ENCODE data around the gene MCUB.
A peak's percentile ranks its signal among the peaks of the same experiment; 100 is the strongest.

Gene MCUB

GRCh38 chr4:109624536-109624935 lies 64.5 kb downstream of the MCUB start:
- Mint-ChIP-seq H3K9me3 (no peaks in the 10 kb centered on the region), H3K36me3 (ENCODE audit: low read depth) (no peaks in the 10 kb centered on the region), H3K27ac (no peak overlapping the region), H3K4me3 (no peak overlapping the region), H3K27me3 (ENCODE audit: low read depth, poor library complexity) (no peaks in the 10 kb centered on the region), H3K4me1 (no peaks in the 10 kb centered on the region)
- no peak for DNase-seq
- no peak for TF ChIP-seq CTCF (IDR thresholded peaks at IDR 0.05)

GRCh38 chr4:109627361-109627760 lies 67.3 kb downstream of the MCUB start:
- Mint-ChIP-seq H3K27ac (no peak overlapping the region), H3K4me1 (peaks cover 10% of the 10 kb centered on the region), H3K4me3 (no peak overlapping the region), H3K9me3 (no peaks in the 10 kb centered on the region), H3K27me3 (ENCODE audit: low read depth, poor library complexity) (no peaks in the 10 kb centered on the region), H3K36me3 (ENCODE audit: low read depth) (no peaks in the 10 kb centered on the region)
- no peak for DNase-seq
- TF ChIP-seq CTCF (IDR thresholded peaks at IDR 0.05) = no peak

- no peaks in the 10 kb centered on the region for H3K27me3 Mint-ChIP-seq (ENCODE audit: low read depth, poor library complexity)
- H3K4me3 Mint-ChIP-seq = no peak overlapping the region
- no peaks in the 10 kb centered on the region for H3K36me3 Mint-ChIP-seq (ENCODE audit: low read depth)
- no peak for TF ChIP-seq CTCF (IDR thresholded peaks at IDR 0.05)
- no peak overlapping the region for H3K27ac Mint-ChIP-seq
- DNase-seq = no peak
- peaks cover 10% of the 10 kb centered on the region for H3K4me1 Mint-ChIP-seq
- no peaks in the 10 kb centered on the region for H3K9me3 Mint-ChIP-seq
These were observed 69.7 kb downstream of the MCUB start for GRCh38 chr4:109629775-109630174.

GRCh38 chr4:109631532-109632108 lies 71.6 kb downstream of the MCUB start:
- DNase-seq = peak; percentile 12

GRCh38 chr4:109640644-109641043 lies 80.6 kb downstream of the MCUB start:
- no peak for DNase-seq
- no peak for TF ChIP-seq CTCF (IDR thresholded peaks at IDR 0.05)
- Mint-ChIP-seq H3K4me3 (no peak overlapping the region), H3K36me3 (ENCODE audit: low read depth) (peaks cover 8% of the 10 kb centered on the region), H3K27me3 (ENCODE audit: low read depth, poor library complexity) (peaks cover 4% of the 10 kb centered on the region), H3K9me3 (peaks cover 33% of the 10 kb centered on the region), H3K4me1 (no peaks in the 10 kb centered on the region), H3K27ac (no peak overlapping the region)

More at GRCh38 chr4:109631532-109632108, 71.6 kb downstream of the MCUB start:
- H3K4me3 Mint-ChIP-seq = no peak overlapping the region
- no peak overlapping the region for H3K27ac Mint-ChIP-seq
- no peaks in the 10 kb centered on the region for H3K27me3 Mint-ChIP-seq (ENCODE audit: low read depth, poor library complexity)
- H3K4me1 Mint-ChIP-seq = peaks cover 10% of the 10 kb centered on the region
- no peak for TF ChIP-seq CTCF (IDR thresholded peaks at IDR 0.05)
- peaks cover 1% of the 10 kb centered on the region for H3K9me3 Mint-ChIP-seq
- no peaks in the 10 kb centered on the region for H3K36me3 Mint-ChIP-seq (ENCODE audit: low read depth)

Data from nephron progenitor cell (in vitro differentiated cells).